ENCODE results near the gene BLCAP. TPM values are rescaled to one million over a fixed set of nuclear protein-coding genes. Genes with fewer than 3 reads are reported as not detected.

The BLCAP gene
- total RNA-seq, 2 donors from 2014 or later = 56.9 to 65.0 TPM

GRCh38 chr20:37510226-37510625 is 17.4 kb downstream of the BLCAP start:
- no peaks in the 10 kb centered on the region for H3K9me3 ChIP-seq (ENCODE audit: control insufficient read depth, low read length, poor library complexity, severe bottlenecking)
- Mint-ChIP-seq H3K27me3 (no peaks in the 10 kb centered on the region), H3K27ac (no peak overlapping the region), H3K4me1 (peaks cover 16% of the 10 kb centered on the region), H3K4me3 (no peak overlapping the region), H3K36me3 (ENCODE audit: low read depth) (peaks cover 6% of the 10 kb centered on the region)
- DNase-seq (no peak), ATAC-seq (no peak)

- ATAC-seq = no peak
- H3K4me3 Mint-ChIP-seq = no peak overlapping the region
- peaks cover 2% of the 10 kb centered on the region for H3K36me3 Mint-ChIP-seq (ENCODE audit: low read depth)
- no peaks in the 10 kb centered on the region for H3K9me3 ChIP-seq (ENCODE audit: control insufficient read depth, low read length, poor library complexity, severe bottlenecking)
- no peak overlapping the region for H3K27ac Mint-ChIP-seq
- no peak for DNase-seq
- H3K4me1 Mint-ChIP-seq = peaks cover 11% of the 10 kb centered on the region
- H3K27me3 Mint-ChIP-seq = no peaks in the 10 kb centered on the region
Observed at GRCh38 chr20:37506152-37506725, 21.4 kb downstream of the BLCAP start.

- DNase-seq (no peak), ATAC-seq (no peak)
- H3K4me1 Mint-ChIP-seq = peaks cover 7% of the 10 kb centered on the region
- H3K27me3 Mint-ChIP-seq = no peaks in the 10 kb centered on the region
- no peak overlapping the region for H3K4me3 Mint-ChIP-seq
- H3K27ac Mint-ChIP-seq = no peak overlapping the region
- no peaks in the 10 kb centered on the region for H3K9me3 ChIP-seq (ENCODE audit: control insufficient read depth, low read length, poor library complexity, severe bottlenecking)
- H3K36me3 Mint-ChIP-seq (ENCODE audit: low read depth) = no peaks in the 10 kb centered on the region
Observed at GRCh38 chr20:37505263-37506151, 22.2 kb downstream of the BLCAP start.

- Mint-ChIP-seq H3K4me1 (peaks cover 7% of the 10 kb centered on the region), H3K27me3 (no peaks in the 10 kb centered on the region), H3K27ac (no peak overlapping the region), H3K36me3 (ENCODE audit: low read depth) (no peaks in the 10 kb centered on the region), H3K4me3 (no peak overlapping the region)
- H3K9me3 ChIP-seq (ENCODE audit: control insufficient read depth, low read length, poor library complexity, severe bottlenecking) = no peaks in the 10 kb centered on the region
- DNase-seq = no peak
- no peak for ATAC-seq
Observed at GRCh38 chr20:37504404-37505096, 23.1 kb downstream of the BLCAP start.

- no peak overlapping the region for H3K4me3 Mint-ChIP-seq
- no peaks in the 10 kb centered on the region for H3K36me3 Mint-ChIP-seq (ENCODE audit: low read depth)
- no peak overlapping the region for H3K27ac Mint-ChIP-seq
- DNase-seq (no peak), ATAC-seq (no peak)
- peaks cover 7% of the 10 kb centered on the region for H3K4me1 Mint-ChIP-seq
- H3K27me3 Mint-ChIP-seq = no peaks in the 10 kb centered on the region
- H3K9me3 ChIP-seq (ENCODE audit: control insufficient read depth, low read length, poor library complexity, severe bottlenecking) = no peaks in the 10 kb centered on the region
Observed at GRCh38 chr20:37503256-37503927, 24.3 kb downstream of the BLCAP start.

- H3K36me3 Mint-ChIP-seq (ENCODE audit: low read depth) = no peaks in the 10 kb centered on the region
- no peak overlapping the region for H3K4me3 Mint-ChIP-seq
- H3K27ac Mint-ChIP-seq = no peak overlapping the region
- H3K27me3 Mint-ChIP-seq = no peaks in the 10 kb centered on the region
- DNase-seq (no peak), ATAC-seq (no peak)
- H3K9me3 ChIP-seq (ENCODE audit: control insufficient read depth, low read length, poor library complexity, severe bottlenecking) = no peaks in the 10 kb centered on the region
- H3K4me1 Mint-ChIP-seq = peaks cover 7% of the 10 kb centered on the region
Observed at GRCh38 chr20:37502654-37503053, 25.0 kb downstream of the BLCAP start.

- H3K27me3 Mint-ChIP-seq = no peaks in the 10 kb centered on the region
- no peaks in the 10 kb centered on the region for H3K9me3 ChIP-seq (ENCODE audit: control insufficient read depth, low read length, poor library complexity, severe bottlenecking)
- no peak for ATAC-seq
- H3K4me1 Mint-ChIP-seq = peaks cover 7% of the 10 kb centered on the region
- no peaks in the 10 kb centered on the region for H3K36me3 Mint-ChIP-seq (ENCODE audit: low read depth)
- H3K4me3 Mint-ChIP-seq = no peak overlapping the region
- DNase-seq = no peak
- no peak overlapping the region for H3K27ac Mint-ChIP-seq
Observed at GRCh38 chr20:37501940-37502339, 25.7 kb downstream of the BLCAP start.

GRCh38 chr20:37500311-37500710 is 27.4 kb downstream of the BLCAP start:
- peak overlapping the region; percentile 6 for H3K27ac Mint-ChIP-seq
- no peak for DNase-seq
- H3K4me3 Mint-ChIP-seq = no peak overlapping the region
- no peak for ATAC-seq
- no peaks in the 10 kb centered on the region for H3K27me3 Mint-ChIP-seq
- H3K9me3 ChIP-seq (ENCODE audit: control insufficient read depth, low read length, poor library complexity, severe bottlenecking) = no peaks in the 10 kb centered on the region
- H3K4me1 Mint-ChIP-seq = peaks cover 10% of the 10 kb centered on the region
- peaks cover 3% of the 10 kb centered on the region for H3K36me3 Mint-ChIP-seq (ENCODE audit: low read depth)

- ATAC-seq (no peak), DNase-seq (no peak)
- Mint-ChIP-seq H3K27ac (no peak overlapping the region), H3K27me3 (no peaks in the 10 kb centered on the region), H3K36me3 (ENCODE audit: low read depth) (peaks cover 6% of the 10 kb centered on the region), H3K4me3 (no peak overlapping the region), H3K4me1 (peaks cover 10% of the 10 kb centered on the region)
- H3K9me3 ChIP-seq (ENCODE audit: control insufficient read depth, low read length, poor library complexity, severe bottlenecking) = no peaks in the 10 kb centered on the region
Observed at GRCh38 chr20:37498066-37498665, 29.5 kb downstream of the BLCAP start.

GRCh38 chr20:37494796-37495195 is 32.9 kb downstream of the BLCAP start:
- peaks cover 8% of the 10 kb centered on the region for H3K4me1 Mint-ChIP-seq
- H3K9me3 ChIP-seq (ENCODE audit: control insufficient read depth, low read length, poor library complexity, severe bottlenecking) = no peaks in the 10 kb centered on the region
- H3K36me3 Mint-ChIP-seq (ENCODE audit: low read depth) = peaks cover 10% of the 10 kb centered on the region
- ATAC-seq = no peak
- no peak for DNase-seq
- H3K27me3 Mint-ChIP-seq = no peaks in the 10 kb centered on the region
- H3K4me3 Mint-ChIP-seq = no peak overlapping the region
- peak overlapping the region; percentile 61 for H3K27ac Mint-ChIP-seq

GRCh38 chr20:37494301-37494700 is 33.4 kb downstream of the BLCAP start:
- Mint-ChIP-seq H3K4me3 (no peak overlapping the region), H3K27ac (no peak overlapping the region), H3K4me1 (peaks cover 8% of the 10 kb centered on the region), H3K27me3 (no peaks in the 10 kb centered on the region), H3K36me3 (ENCODE audit: low read depth) (peaks cover 10% of the 10 kb centered on the region)
- no peaks in the 10 kb centered on the region for H3K9me3 ChIP-seq (ENCODE audit: control insufficient read depth, low read length, poor library complexity, severe bottlenecking)
- ATAC-seq = no peak
- no peak for DNase-seq

- Mint-ChIP-seq H3K4me1 (peaks cover 5% of the 10 kb centered on the region), H3K27me3 (no peaks in the 10 kb centered on the region), H3K4me3 (no peak overlapping the region), H3K27ac (peak overlapping the region; percentile 6), H3K36me3 (ENCODE audit: low read depth) (peaks cover 10% of the 10 kb centered on the region)
- ATAC-seq (no peak), DNase-seq (no peak)
- H3K9me3 ChIP-seq (ENCODE audit: control insufficient read depth, low read length, poor library complexity, severe bottlenecking) = no peaks in the 10 kb centered on the region
Observed at GRCh38 chr20:37492945-37493344, 34.7 kb downstream of the BLCAP start.

Measured in T-helper 17 cell (primary cell).